WTC11 (cell line): ENCODE results near the gene TM4SF1. TPM values are rescaled to one million over a fixed set of nuclear protein-coding genes. Genes with fewer than 3 reads are reported as not detected.

Experiments
- ATAC-seq: fragments of 200-7000 bp; cut with Tn5 transposase; 2 replicates; pipeline ENCODE4 v1.10.0; 2021; ENCODE audit warnings: mild to moderate bottlenecking, moderate library complexity
- CTCF ChIA-PET: fragments of 300-600 bp; sonication (Branson Sonifier 250); formaldehyde crosslinking; loops from one replicate; lab custom pipeline; 2021; ENCODE audit warnings: antibody characterized with exemption; lab: Charles Lee
- POLR2A ChIA-PET: fragments of 350-600 bp; sonication (Branson Sonifier 250); formaldehyde crosslinking; loops from one replicate; lab custom pipeline; 2021; ENCODE audit warnings: antibody characterized with exemption; lab: Charles Lee
- DNase-seq: peaks from one replicate; pipeline ENCODE4 v3.0.0; 2021; ENCODE audit warnings: low spot score
- H3K27ac Mint-ChIP-seq: 2 replicates; pipeline ENCODE4 v1.8.0; 2021; ENCODE audit warnings: mixed read lengths
- H3K27me3 Mint-ChIP-seq: 2 replicates; pipeline ENCODE4 v1.8.0; 2021; ENCODE audit warnings: low read depth, mild to moderate bottlenecking, moderate library complexity, mixed read lengths
- H3K36me3 Mint-ChIP-seq: 2 replicates; pipeline ENCODE4 v1.8.0; 2021; ENCODE audit warnings: mixed read lengths
- H3K4me1 Mint-ChIP-seq: 2 replicates; pipeline ENCODE4 v1.8.0; 2022; ENCODE audit warnings: mixed read lengths
- H3K4me3 Mint-ChIP-seq: 2 replicates; pipeline ENCODE4 v1.8.0; 2021; ENCODE audit warnings: mild to moderate bottlenecking, moderate library complexity, mixed read lengths
- H3K9me3 Mint-ChIP-seq: 2 replicates; pipeline ENCODE4 v1.8.0; 2021; ENCODE audit warnings: mixed read lengths
- ATF6 ChIP-seq: sonication (generic); formaldehyde crosslinking; IDR thresholded peaks from 2 replicates; pipeline ENCODE4 v1.8.1; 2023; ENCODE audit warnings: mild to moderate bottlenecking, missing genetic modification reagents
- CREB1 ChIP-seq: sonication (generic); formaldehyde crosslinking; IDR thresholded peaks from 2 replicates; pipeline ENCODE4 v1.8.0; 2023; ENCODE audit warnings: mild to moderate bottlenecking, missing genetic modification reagents
- ELF4 ChIP-seq: sonication (generic); formaldehyde crosslinking; IDR thresholded peaks from 2 replicates; pipeline ENCODE4 v1.8.1; 2022; ENCODE audit warnings: low read depth, mild to moderate bottlenecking, moderate library complexity, missing genetic modification reagents
- EMX1 ChIP-seq: fragments of 250-450 bp; sonication (Bioruptor Pico); IDR thresholded peaks from 2 replicates; pipeline ENCODE4 v1.8.0; 2021; ENCODE audit warnings: mild to moderate bottlenecking
- ERG ChIP-seq: fragments of 250-450 bp; sonication (Bioruptor Pico); IDR thresholded peaks from 2 replicates; pipeline ENCODE4 v1.8.0; 2021; ENCODE audit warnings: mild to moderate bottlenecking
- FOXJ3 ChIP-seq: sonication (generic); formaldehyde crosslinking; IDR thresholded peaks from 2 replicates; pipeline ENCODE4 v1.9.0; 2021; ENCODE audit warnings: missing genetic modification reagents, mild to moderate bottlenecking, borderline replicate concordance
- HMGA2 ChIP-seq: fragments of 250-450 bp; sonication (Bioruptor Pico); IDR thresholded peaks from 2 replicates; pipeline ENCODE4 v1.4.0; 2021; ENCODE audit warnings: mild to moderate bottlenecking, moderate library complexity
- NFATC4 ChIP-seq: fragments of 250-450 bp; sonication (Bioruptor Pico); IDR thresholded peaks from 2 replicates; pipeline ENCODE4 v1.9.0; 2021; ENCODE audit warnings: mild to moderate bottlenecking
- PRDM15 ChIP-seq: sonication (generic); formaldehyde crosslinking; IDR thresholded peaks from 2 replicates; pipeline ENCODE4 v1.8.0; 2022; ENCODE audit warnings: missing genetic modification reagents
- SMAD3 ChIP-seq: sonication (generic); formaldehyde crosslinking; IDR thresholded peaks from 2 replicates; pipeline ENCODE4 v1.8.0; 2022; ENCODE audit warnings: missing genetic modification reagents, mild to moderate bottlenecking, borderline replicate concordance
- SMAD4 ChIP-seq: sonication (generic); formaldehyde crosslinking; IDR thresholded peaks from 2 replicates; pipeline ENCODE4 v1.8.0; 2022; ENCODE audit warnings: mild to moderate bottlenecking, missing genetic modification reagents
- SOX15 ChIP-seq: fragments of 250-450 bp; sonication (Bioruptor Pico); IDR thresholded peaks from 2 replicates; pipeline ENCODE4 v1.9.0; 2021; ENCODE audit warnings: mild to moderate bottlenecking
- STAT6 ChIP-seq: sonication (generic); formaldehyde crosslinking; conservative IDR thresholded peaks from 2 replicates; pipeline ENCODE4 v1.8.1; 2023; ENCODE audit warnings: mild to moderate bottlenecking, low read depth, missing genetic modification reagents, moderate library complexity
- ZMAT4 ChIP-seq: fragments of 250-450 bp; sonication (Bioruptor Pico); IDR thresholded peaks from 2 replicates; pipeline ENCODE4 v1.9.0; 2021; ENCODE audit warnings: mild to moderate bottlenecking
- ZNF138 ChIP-seq: sonication (generic); formaldehyde crosslinking; conservative IDR thresholded peaks from 2 replicates; pipeline ENCODE4 v1.8.1; 2022; ENCODE audit warnings: mild to moderate bottlenecking, moderate library complexity, missing genetic modification reagents
- ZNF232 ChIP-seq: sonication (generic); formaldehyde crosslinking; IDR thresholded peaks from 2 replicates; pipeline ENCODE4 v1.8.0; 2022; ENCODE audit warnings: mild to moderate bottlenecking, missing genetic modification reagents
- ZNF317 ChIP-seq: sonication (generic); formaldehyde crosslinking; IDR thresholded peaks from 2 replicates; pipeline ENCODE4 v1.8.1; 2023; ENCODE audit warnings: low read depth, mild to moderate bottlenecking, moderate library complexity, missing genetic modification reagents, borderline replicate concordance
- ZNF532 ChIP-seq: fragments of 250-450 bp; sonication (Bioruptor Pico); IDR thresholded peaks from 2 replicates; pipeline ENCODE4 v1.9.0; 2021; ENCODE audit warnings: mild to moderate bottlenecking, borderline replicate concordance
- total RNA-seq: library from RNA; stranded (reverse); gene quantifications from 3 replicates; pipeline ENCODE4 v1.2.3, GENCODE V29; 2021
- TF ChIP-seq, protein P1 (sequence below): sonication (generic); formaldehyde crosslinking; conservative IDR thresholded peaks from 2 replicates; pipeline ENCODE4 v1.8.1; 2022; ENCODE audit warnings: mild to moderate bottlenecking, missing genetic modification reagents

TM4SF1 gene
- total RNA-seq, 1 experiment from 2014 or later, result 0.90 TPM

DNA sequence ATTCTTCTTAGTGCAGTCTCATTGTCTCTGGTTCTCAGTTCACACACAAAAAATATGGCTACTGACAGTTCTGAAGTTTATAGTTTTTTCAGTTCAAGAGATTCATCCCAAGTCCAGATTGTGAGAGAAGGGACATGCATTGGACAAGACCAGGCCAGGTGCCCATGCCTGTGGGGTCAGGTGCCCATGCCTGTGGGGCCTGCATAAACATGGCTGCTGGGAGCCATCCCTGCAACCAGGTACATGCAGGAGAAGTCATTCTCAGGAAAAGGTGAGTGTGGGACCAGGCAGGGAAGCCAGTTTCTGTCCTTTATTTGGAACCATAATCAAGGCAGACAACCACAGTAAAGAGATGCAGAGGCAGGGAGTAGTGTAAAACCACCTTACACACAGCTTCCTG is 6.3 kb upstream of the TM4SF1 start (continued):
- TF ChIP-seq PRDM15 (CRISPR knock-in tag), result no peak
- TF ChIP-seq SMAD4 (CRISPR knock-in tag), result no peak
- no peak for TF ChIP-seq ZNF532
- TF ChIP-seq CREB1 (CRISPR knock-in tag), result no peak

DNA sequence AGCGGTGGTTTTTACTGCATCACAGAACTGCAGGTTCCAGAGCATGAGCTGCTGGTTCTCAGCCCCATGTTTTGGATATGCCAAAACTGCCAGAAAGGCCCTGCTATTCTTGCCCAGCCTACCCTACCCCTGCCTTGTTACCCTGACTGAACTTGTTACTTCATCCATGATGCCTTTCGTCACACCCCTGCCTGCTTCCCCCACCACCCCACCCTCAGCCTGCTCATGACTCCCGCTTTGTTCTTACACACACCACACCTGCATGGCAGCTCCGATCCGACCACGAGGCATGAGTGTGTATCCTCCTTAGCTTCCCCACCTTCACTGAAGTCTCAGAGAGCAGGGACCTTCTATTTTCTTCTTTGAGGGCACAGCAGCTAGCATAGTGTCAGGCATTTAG is 5.1 kb upstream of the TM4SF1 start:
- Mint-ChIP-seq H3K27ac (no peak overlapping the region), H3K36me3 (peaks cover 13% of the 10 kb centered on the region), H3K4me3 (no peak overlapping the region), H3K27me3 (no peaks in the 10 kb centered on the region; the same call in 1 of the 2 replicates), H3K4me1 (peaks cover 2% of the 10 kb centered on the region), H3K9me3 (peaks cover 19% of the 10 kb centered on the region)
- DNase-seq (no peak), ATAC-seq (no peak)
- CTCF ChIA-PET, result interaction anchor here (1.4 kb wide), 1 partner anchor 39 kb away, joined by 3 read pairs; no protein-coding TSS in a partner anchor
- POLR2A ChIA-PET, result no interaction called here
- no peak for TF ChIP-seq STAT6 (CRISPR knock-in tag)
- no peak for TF ChIP-seq ERG
- TF ChIP-seq ZNF138 (CRISPR knock-in tag), result no peak
- no peak for TF ChIP-seq EMX1 (CRISPR knock-in tag)
- TF ChIP-seq SOX15 (CRISPR knock-in tag), result no peak
- TF ChIP-seq ATF6 (CRISPR knock-in tag), result no peak
- TF ChIP-seq ELF4 (CRISPR knock-in tag), result no peak
- TF ChIP-seq SMAD3 (CRISPR knock-in tag), result no peak
- TF ChIP-seq NFATC4 (CRISPR knock-in tag), result no peak
- TF ChIP-seq, protein P1, sequence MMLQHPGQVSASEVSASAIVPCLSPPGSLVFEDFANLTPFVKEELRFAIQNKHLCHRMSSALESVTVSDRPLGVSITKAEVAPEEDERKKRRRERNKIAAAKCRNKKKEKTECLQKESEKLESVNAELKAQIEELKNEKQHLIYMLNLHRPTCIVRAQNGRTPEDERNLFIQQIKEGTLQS (CRISPR knock-in tag), result no peak
- TF ChIP-seq HMGA2 (CRISPR knock-in tag), result no peak
- no peak for TF ChIP-seq ZMAT4 (CRISPR knock-in tag)
- TF ChIP-seq ZNF317, result no peak
- TF ChIP-seq ZNF232 (CRISPR knock-in tag), result no peak
- TF ChIP-seq FOXJ3 (CRISPR knock-in tag), result no peak
